Renal cortex interstitium (tissue), 11 donors: ENCODE measurements around the gene BID. TPM values are rescaled to one million over a fixed set of nuclear protein-coding genes. Genes with fewer than 3 reads are reported as not detected.
A peak's percentile ranks its signal among the peaks of the same experiment; 100 is the strongest.

ENCODE experiments used
- DNase-seq, 11 donors: peaks; one replicate each; pipeline ENCODE4 v3.0.0-alpha.2; 2013; ENCODE audit warnings: low read depth in 9 of 11, low spot score in 4 of 11; ENCODE audit errors: extremely low read depth in 1 of 11
- polyA plus RNA-seq, 3 donors: library from polyadenylated mRNA; unstranded; fragments of 120-200 nt; gene quantifications; one replicate each; pipeline ENCODE4 v1.2.1, GENCODE V29; 2013; ENCODE audit not compliant: insufficient read length in 3 of 3

Gene BID
- polyA plus RNA-seq, 3 donors, result 14.2 to 22.2 (median 17.5) TPM

- no peak for DNase-seq
Observed at GRCh38 chr22:17726928-17727897, 47.1 kb downstream of the BID start.

DNA sequence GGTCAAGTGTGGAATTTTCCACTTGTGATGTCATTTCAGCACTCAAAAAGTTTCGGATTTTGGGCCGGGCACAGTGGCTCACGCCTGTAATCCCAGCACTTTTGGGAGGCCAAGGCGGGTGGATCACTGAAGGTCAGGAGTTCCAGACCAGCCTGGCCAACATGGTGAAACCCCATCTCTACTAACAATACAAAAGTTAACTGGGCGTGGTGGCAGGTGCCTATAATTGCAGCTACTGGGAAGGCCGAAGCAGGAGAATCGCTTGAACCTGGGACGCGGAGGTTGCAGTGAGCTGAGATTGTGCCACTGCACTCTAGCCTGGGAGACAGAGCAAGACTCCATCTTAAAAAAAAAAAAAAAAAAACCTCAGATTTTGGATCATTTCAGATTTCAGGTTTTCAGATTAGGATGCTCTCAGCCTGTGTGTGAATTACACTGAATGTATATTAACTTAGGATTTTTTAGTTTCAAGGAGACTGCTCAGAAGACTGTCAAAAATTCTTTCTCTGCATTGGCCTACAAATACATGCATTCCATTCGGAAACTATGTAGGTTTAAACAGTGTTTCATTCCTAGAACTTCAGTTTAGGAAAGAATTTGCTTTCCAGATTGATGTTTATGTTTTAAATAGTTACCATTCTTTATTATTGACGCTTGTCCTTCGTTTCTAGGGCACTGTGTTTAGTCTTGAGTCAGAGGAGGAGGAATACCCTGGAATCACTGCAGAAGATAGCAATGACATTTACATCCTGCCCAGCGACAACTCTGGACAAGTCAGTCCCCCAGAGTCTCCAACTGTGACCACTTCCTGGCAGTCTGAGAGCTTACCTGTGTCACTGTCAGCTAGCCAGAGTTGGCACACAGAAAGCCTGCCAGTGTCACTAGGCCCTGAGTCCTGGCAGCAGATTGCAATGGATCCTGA is 48.0 kb downstream of the BID start:
- DNase-seq, result no peak

DNA sequence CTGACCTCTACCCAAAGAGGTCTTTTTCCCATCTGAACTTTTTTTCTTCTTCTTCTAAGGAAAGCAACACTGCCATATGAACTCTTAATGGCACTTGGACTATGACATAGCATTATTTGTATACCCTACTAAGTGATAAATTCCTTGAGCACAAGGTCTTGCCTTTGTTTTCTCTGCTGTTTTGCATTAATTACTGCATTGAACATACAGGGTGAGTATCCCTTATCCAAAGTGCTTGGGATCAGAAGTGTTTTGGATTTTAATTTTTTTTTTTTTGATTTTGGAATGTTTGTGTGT is 48.8 kb downstream of the BID start:
- DNase-seq, result no peak

DNA sequence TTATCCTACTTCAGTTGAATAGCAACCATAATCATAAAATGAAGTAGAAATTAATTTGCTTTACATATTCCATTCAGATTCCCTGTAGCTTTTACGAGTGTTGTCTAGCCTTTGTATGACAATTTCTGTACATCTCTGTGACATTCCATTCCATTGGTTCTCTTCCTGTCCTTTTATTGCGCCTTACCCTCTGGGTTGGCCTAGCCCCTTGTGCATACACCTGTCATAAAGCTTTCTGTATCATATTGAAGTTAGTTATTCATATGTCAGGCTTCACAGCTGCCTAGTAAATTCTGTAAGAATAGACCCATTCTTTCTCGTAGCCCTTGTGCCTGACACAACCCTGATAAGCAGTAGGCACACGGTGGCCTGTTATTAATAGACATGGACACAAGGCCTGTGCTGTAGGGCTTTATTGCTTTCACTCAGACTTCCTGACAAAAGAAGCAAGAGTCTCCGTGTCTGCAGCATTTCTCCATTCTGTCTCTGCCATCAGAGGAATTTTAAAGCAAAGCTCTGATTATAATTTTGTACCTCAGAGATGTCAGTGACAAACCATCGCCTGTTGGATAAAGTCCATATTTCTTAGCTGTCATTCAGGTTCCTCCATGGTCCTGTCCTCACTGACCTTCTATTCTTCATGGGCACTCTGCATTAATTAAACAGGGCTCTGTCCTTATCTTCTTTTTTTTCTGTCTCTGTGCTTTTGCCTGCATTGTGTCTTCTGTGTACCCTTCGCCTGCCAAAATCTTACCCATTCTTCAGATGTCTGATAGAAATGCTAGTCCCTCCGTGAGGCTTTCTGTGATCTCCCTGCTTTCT is 49.4 kb downstream of the BID start:
- DNase-seq, result no peak

DNA sequence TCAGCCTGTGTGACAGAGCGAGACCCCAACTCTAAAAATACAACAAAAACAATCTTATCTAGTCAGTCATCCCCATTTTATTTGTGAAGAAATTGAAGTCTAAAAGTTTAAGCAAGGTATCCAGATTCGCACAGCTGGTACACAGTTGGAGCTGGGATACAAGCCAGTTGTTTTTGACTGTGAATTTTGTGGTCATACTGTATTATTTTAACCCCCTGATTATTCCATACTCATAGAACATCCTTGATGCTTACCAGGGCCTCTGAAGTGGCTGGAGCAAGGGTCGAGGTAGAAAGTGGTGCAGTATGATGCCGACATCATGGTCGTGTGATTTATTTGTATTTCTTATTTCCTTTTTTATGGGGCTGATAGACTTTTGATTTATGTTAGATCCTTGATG is 50.0 kb downstream of the BID start:
- DNase-seq, result no peak

GRCh38 chr22:17719911-17720310 is 54.4 kb downstream of the BID start:
- no peak for DNase-seq

DNA sequence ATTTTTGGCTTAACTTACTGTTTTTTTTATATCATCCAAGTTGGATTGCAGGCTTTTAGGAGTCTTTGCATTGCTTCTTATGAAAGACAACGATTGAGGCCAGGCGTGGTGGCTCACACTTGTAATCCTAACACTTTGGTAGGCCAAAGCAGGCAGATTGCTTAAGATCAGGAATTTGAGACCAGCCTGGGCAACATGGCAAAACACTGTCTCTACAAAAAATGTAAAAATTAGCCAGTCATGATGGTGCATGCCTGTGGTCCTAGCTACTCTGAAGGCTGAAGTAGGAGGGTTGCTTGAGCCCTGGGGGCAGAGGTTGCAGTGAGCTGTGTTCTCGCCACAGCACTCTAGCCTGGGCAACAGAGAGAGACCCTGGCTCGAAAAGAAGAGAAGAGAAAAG is 56.6 kb downstream of the BID start:
- DNase-seq, result no peak

DNA sequence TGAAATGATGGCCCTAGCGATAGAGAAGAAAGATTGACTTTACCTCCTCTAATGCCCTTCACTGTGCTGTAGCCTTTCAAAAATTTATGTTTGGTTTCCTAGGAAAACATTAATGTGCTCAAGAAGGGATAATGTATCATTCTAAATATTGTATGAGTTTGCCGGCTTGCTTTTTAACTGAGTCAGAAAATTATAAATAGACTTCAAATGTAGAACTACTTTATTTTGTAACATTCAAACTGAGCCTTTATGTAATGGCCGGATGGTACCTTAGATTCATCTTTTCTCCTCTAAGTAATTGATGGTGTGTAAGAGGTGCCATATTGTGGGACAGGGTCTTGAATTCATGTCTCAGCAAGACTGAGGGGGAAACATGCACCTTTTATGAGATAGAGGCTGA is 57.7 kb downstream of the BID start:
- DNase-seq, result no peak

DNA sequence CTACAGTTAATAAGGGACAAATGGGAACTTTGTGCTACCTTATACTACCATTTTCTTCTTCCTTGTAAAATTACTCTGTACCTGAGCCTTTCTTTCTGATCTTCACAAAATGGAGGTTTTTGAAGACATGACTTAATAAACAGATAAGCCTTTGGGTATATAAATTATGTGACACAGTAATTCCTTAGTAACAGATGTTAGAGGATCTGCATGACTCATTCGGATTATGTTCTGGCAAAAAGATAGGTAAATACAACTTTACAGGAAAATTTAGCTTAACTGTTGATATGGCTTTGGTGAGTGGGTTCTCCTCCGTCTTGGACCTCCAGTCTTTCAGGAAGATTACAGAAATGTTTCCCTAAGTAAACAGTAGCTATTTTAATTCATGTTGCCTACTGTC is 61.8 kb downstream of the BID start:
- DNase-seq, result no peak

- no peak for DNase-seq
Observed at GRCh38 chr22:17710023-17710422, 64.2 kb downstream of the BID start.

GRCh38 chr22:17707526-17707925 is 66.7 kb downstream of the BID start:
- DNase-seq, result no peak

DNA sequence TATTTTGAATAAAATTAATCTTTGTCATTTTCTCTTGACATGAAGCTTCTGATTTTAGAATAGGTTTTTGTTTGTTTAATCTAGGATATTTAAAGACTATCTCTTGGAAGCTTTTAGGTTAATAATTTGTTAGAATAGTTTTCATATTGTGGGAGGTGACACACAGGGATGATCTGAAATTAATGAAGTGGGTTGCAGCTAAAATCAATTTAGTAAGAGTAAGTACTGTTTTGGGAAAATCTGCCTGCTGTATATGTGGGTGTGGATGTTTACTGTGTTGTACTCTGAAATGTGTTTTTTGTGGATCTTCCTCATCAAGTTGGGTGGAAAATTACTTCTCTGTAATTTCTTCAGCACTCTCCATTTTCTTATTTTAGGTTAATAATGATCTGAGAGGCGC is 67.3 kb downstream of the BID start:
- DNase-seq, result no peak

GRCh38 chr22:17705951-17706900 is 68.0 kb downstream of the BID start:
- DNase-seq, result peak in 3 of 11 donors; percentile 5 to 8 (median 7)

DNA sequence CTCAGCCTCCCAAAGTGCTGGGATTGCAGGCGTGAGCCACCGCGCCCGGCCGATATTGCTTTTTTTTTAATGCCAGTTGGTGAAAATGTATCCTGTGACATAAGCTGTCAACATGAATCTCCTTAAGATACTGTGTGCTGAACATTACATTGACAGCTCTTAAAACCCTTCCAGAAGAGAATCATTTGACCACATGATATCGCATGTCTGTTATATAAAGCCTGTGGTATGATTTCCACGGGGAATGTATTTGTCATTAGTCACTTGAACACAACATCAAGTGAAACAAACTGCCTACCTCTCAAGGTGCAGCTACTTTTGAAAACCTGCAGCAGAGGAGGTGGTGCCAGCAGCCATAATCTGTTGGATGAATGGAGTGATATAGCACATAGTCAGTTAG is 68.7 kb downstream of the BID start:
- DNase-seq, result no peak

- DNase-seq, result no peak
Observed at GRCh38 chr22:17703811-17704210, 70.5 kb downstream of the BID start.

DNA sequence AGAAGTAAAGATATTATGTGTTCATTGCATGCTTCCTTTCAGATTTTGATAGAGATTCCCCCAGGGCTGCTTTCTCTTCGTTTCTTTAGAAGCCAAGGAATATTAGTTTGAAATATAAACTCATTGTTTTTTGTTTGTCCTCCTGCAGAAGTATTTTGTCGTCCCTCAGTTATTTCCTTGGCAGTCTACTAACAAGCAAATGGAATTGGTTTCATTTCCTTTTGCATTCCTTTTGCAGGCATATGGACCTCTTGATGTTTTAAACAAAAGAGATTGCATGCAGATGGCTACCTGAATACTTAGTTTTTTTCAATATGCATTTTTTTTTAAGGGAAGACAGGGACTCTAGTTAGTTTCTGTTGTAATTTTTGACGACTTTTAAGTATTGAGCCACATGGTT is 73.5 kb downstream of the BID start:
- no peak for DNase-seq

DNA sequence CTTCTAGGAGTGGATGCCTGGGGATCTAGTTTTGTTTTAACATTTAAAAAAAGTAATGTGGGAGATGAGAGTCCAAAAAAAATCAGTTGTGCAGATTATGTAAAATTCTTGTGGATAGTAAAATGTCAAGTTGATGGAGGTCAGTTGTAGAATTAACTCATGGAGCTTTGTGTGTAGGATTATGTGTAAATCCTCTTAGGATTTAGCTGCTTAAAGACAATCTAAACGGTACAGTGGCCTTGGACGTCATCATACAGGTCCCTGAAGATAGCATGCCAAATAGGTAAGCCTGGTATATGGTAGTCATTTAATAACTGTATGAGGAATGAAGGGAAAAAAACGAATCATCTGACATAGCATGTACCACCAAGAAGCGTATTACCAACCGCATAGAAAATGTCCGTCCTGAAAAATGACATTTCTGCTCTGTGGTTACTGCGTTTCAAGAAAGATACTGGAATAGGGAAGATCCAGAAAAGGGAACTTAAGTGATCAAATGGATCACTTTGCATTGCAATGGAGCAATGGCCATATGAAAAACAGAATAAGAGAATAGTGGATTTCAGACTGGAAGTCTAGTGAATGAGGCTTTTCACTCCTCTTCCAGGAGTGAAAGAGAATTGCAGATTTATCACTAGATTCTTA is 74.5 kb downstream of the BID start:
- DNase-seq, result no peak

GRCh38 chr22:17698948-17699347 is 75.3 kb downstream of the BID start:
- DNase-seq, result no peak
